Bronchial epithelial cell (primary cell): ENCODE data around the gene LRRN4. TPM values are rescaled to one million over a fixed set of nuclear protein-coding genes. Genes with fewer than 3 reads are reported as not detected.
"Not testable (repeated sequence)": the region's sequence is repeated elsewhere in the genome, so short reads cannot be mapped to it uniquely, and the experiment has no call there.

ENCODE experiments used
- DNase-seq: peaks from one replicate; pipeline ENCODE4 v3.0.0-alpha.2; 2010; ENCODE audit warnings: low read depth
- FAIRE-seq: peaks from 2 replicates; lab custom pipeline; 2011; peaks lifted over from hg19 to GRCh38; lab: Jason Lieb, UNC
- H3K27me3 ChIP-seq: 2 replicates; pipeline ENCODE4 v1.5.1; 2011; ENCODE audit warnings: low read length; ENCODE audit not compliant: control insufficient read depth, insufficient read depth
- H3K36me3 ChIP-seq: 2 replicates; pipeline ENCODE4 v1.5.1; 2011; ENCODE audit warnings: low read length; ENCODE audit not compliant: control insufficient read depth, insufficient read depth
- H3K4me3 ChIP-seq: 2 replicates; pipeline ENCODE4 v1.5.1; 2011; ENCODE audit warnings: mild to moderate bottlenecking, low read depth, low read length, control low read depth
- CTCF ChIP-seq: IDR thresholded peaks from 2 replicates; pipeline ENCODE4 v1.5.1; 2011; ENCODE audit warnings: mild to moderate bottlenecking, moderate library complexity, low read length, control low read depth, inconsistent platforms; ENCODE audit not compliant: insufficient read depth, severe bottlenecking
- total RNA-seq: library from RNA; depleted of rRNA; stranded (reverse); fragments of >200 nt; gene quantifications from 2 replicates; pipeline ENCODE4 v1.2.1, GENCODE V29; 2014

Gene LRRN4
- total RNA-seq, 1 donor from 2014 or later, result not detected

- no peak for FAIRE-seq
- no peak for DNase-seq
- no peak overlapping the region for H3K4me3 ChIP-seq
- peaks cover 13% of the 10 kb centered on the region for H3K36me3 ChIP-seq
- no peaks in the 10 kb centered on the region for H3K27me3 ChIP-seq
- no peak for TF ChIP-seq CTCF
Measured at GRCh38 chr20:6037082-6037481, 16.8 kb downstream of the LRRN4 start.

- TF ChIP-seq CTCF, result no peak
- Histone ChIP-seq H3K36me3 (peaks cover 9% of the 10 kb centered on the region), H3K4me3 (no peak overlapping the region), H3K27me3 (no peaks in the 10 kb centered on the region)
- DNase-seq (no peak), FAIRE-seq (no peak)
Measured at GRCh38 chr20:6036213-6036612, 17.6 kb downstream of the LRRN4 start.

- DNase-seq (no peak), FAIRE-seq (peak; percentile 40)
- no peak overlapping the region for H3K4me3 ChIP-seq
- no peaks in the 10 kb centered on the region for H3K27me3 ChIP-seq
- peaks cover 7% of the 10 kb centered on the region for H3K36me3 ChIP-seq
- no peak for TF ChIP-seq CTCF
Measured at GRCh38 chr20:6034134-6034969, 19.5 kb downstream of the LRRN4 start.

GRCh38 chr20:6032907-6033306 lies 21.0 kb downstream of the LRRN4 start:
- FAIRE-seq, H3K27me3 ChIP-seq, H3K4me3 ChIP-seq, H3K36me3 ChIP-seq, DNase-seq: not testable (repeated sequence)

- FAIRE-seq (no peak), DNase-seq (no peak)
- no peaks in the 10 kb centered on the region for H3K27me3 ChIP-seq
- TF ChIP-seq CTCF, result no peak
- peaks cover 5% of the 10 kb centered on the region for H3K36me3 ChIP-seq
- no peak overlapping the region for H3K4me3 ChIP-seq
Measured at GRCh38 chr20:6030453-6031080, 23.3 kb downstream of the LRRN4 start.

- H3K27me3 ChIP-seq, result no peaks in the 10 kb centered on the region
- peaks cover 7% of the 10 kb centered on the region for H3K36me3 ChIP-seq
- DNase-seq (peak; percentile 37), FAIRE-seq (no peak)
- TF ChIP-seq CTCF, result no peak
- H3K4me3 ChIP-seq, result no peak overlapping the region
Measured at GRCh38 chr20:6029538-6029937, 24.3 kb downstream of the LRRN4 start.
